Coronary artery (tissue), 2 donors: ENCODE measurements around the gene GRIN2D.

ENCODE experiments used
- DNase-seq: peaks from one replicate; pipeline ENCODE4 v3.0.0-alpha.2; 2017; ENCODE audit warnings: low spot score
- H3K27ac ChIP-seq, 2 donors: fragments of 200-600 bp; sonication (generic); one replicate each; pipeline ENCODE4 v1.5.1; 2016 to 2019
- H3K4me3 ChIP-seq: fragments of 200-600 bp; sonication (generic); 2 replicates; pipeline ENCODE4 v1.5.1; 2016; ENCODE audit warnings: mild to moderate bottlenecking, moderate library complexity
- CTCF ChIP-seq: fragments of 200-600 bp; sonication (generic); IDR thresholded peaks from one replicate; pipeline ENCODE4 v1.5.1; 2019; ENCODE audit warnings: antibody characterized with exemption

Gene GRIN2D

GRCh38 chr19:48393559-48394330 lies at the start of gene GRIN2D:
TSS of gene GRIN2D (plus strand) at chr19:48393668. CDS start at chr19:48398393, 4,725 bp downstream.
- no peak for TF ChIP-seq CTCF
- no peak for DNase-seq
- no peak within 1 kb of the TSS for H3K27ac ChIP-seq

GRCh38 chr19:48344892-48345291 lies 48.6 kb upstream of the GRIN2D start:
- Histone ChIP-seq H3K4me3 (no peak overlapping the region), H3K27ac (no peak overlapping the region)
- TF ChIP-seq CTCF, result no peak
- DNase-seq, result no peak

More at GRCh38 chr19:48393559-48394330, at the start of gene GRIN2D:
- peak within 1 kb of the TSS; percentile 55 for H3K4me3 ChIP-seq

GRCh38 chr19:48346191-48346590 lies 47.3 kb upstream of the GRIN2D start:
- Histone ChIP-seq H3K4me3 (no peak overlapping the region), H3K27ac (no peak overlapping the region)
- DNase-seq, result no peak
- no peak for TF ChIP-seq CTCF

- Histone ChIP-seq H3K27ac (no peak overlapping the region), H3K4me3 (no peak overlapping the region)
- no peak for DNase-seq
- TF ChIP-seq CTCF, result no peak
Observed at GRCh38 chr19:48348045-48348444, 45.4 kb upstream of the GRIN2D start.

- H3K4me3 ChIP-seq, result no peak overlapping the region
- no peak for DNase-seq
- H3K27ac ChIP-seq, result no peak overlapping the region
- TF ChIP-seq CTCF, result no peak
Observed at GRCh38 chr19:48348737-48349136, 44.7 kb upstream of the GRIN2D start.

- Histone ChIP-seq H3K27ac (no peak overlapping the region), H3K4me3 (no peak overlapping the region)
- no peak for DNase-seq
- no peak for TF ChIP-seq CTCF
Observed at GRCh38 chr19:48350856-48351255, 42.6 kb upstream of the GRIN2D start.

- TF ChIP-seq CTCF, result peak; percentile 64
- no peak for DNase-seq
- no peak overlapping the region for H3K27ac ChIP-seq
- H3K4me3 ChIP-seq, result no peak overlapping the region
Observed at GRCh38 chr19:48351341-48351752, 42.1 kb upstream of the GRIN2D start.
